CD4-positive, alpha-beta T cell (primary cell): Measurements from ENCODE around the gene ATP1A2. TPM values are rescaled to one million over a fixed set of nuclear protein-coding genes. Genes with fewer than 3 reads are reported as not detected.

Experiments used
- ATAC-seq: fragments of 200-7000 bp; cut with Tn5 transposase; one replicate; pipeline ENCODE4 v1.10.0; 2022; ENCODE audit warnings: mild to moderate bottlenecking; ENCODE audit not compliant: poor library complexity
- CTCF ChIA-PET: fragments of 350-600 bp; sonication (Branson Sonifier 250); formaldehyde crosslinking; loops from one replicate; lab custom pipeline; 2021; ENCODE audit warnings: antibody characterized with exemption, inconsistent platforms; lab: Charles Lee
- POLR2A ChIA-PET: fragments of 350-600 bp; sonication (Branson Sonifier 250); formaldehyde crosslinking; loops from one replicate; lab custom pipeline; 2021; ENCODE audit warnings: antibody characterized with exemption, inconsistent platforms; lab: Charles Lee
- DNase-seq, 14 experiments: peaks; one replicate each; pipeline ENCODE4 v3.0.0-alpha.2; 2013 to 2020; ENCODE audit warnings: mixed read lengths in 2 of 14
- H3K27ac ChIP-seq, 2 donors: one replicate each; pipeline versions ENCODE4 v1.5.1 to v1.7.0; 2013; ENCODE audit warnings: low read length in 2 of 2, low read depth in 1 of 2, mild to moderate bottlenecking in 1 of 2
- H3K27me3 ChIP-seq, 2 experiments: 1 replicate in 1 of 2; 2 replicates in 1 of 2; pipeline versions ENCODE4 v1.6.1 to v1.7.0; 2013; ENCODE audit warnings: low read length in 2 of 2, control low read depth in 1 of 2, mild to moderate bottlenecking in 1 of 2, moderate library complexity in 1 of 2; ENCODE audit not compliant: insufficient read depth in 2 of 2, control insufficient read depth in 1 of 2
- H3K36me3 ChIP-seq: one replicate; pipeline ENCODE4 v1.6.1; 2013; ENCODE audit warnings: low read length, control low read depth; ENCODE audit not compliant: insufficient read depth
- H3K4me1 ChIP-seq: one replicate; pipeline ENCODE4 v1.6.1; 2013; ENCODE audit warnings: low read length, control low read depth; ENCODE audit not compliant: insufficient read depth
- H3K4me3 ChIP-seq: one replicate; pipeline ENCODE4 v1.5.1; 2013; ENCODE audit warnings: mild to moderate bottlenecking, low read length, moderate library complexity
- H3K9me3 ChIP-seq, 2 experiments: 1 replicate in 1 of 2; 2 replicates in 1 of 2; pipeline versions ENCODE4 v1.6.1 to v1.7.0; 2013; ENCODE audit warnings: low read length in 2 of 2, mild to moderate bottlenecking in 2 of 2, control low read depth in 1 of 2, moderate library complexity in 1 of 2; ENCODE audit not compliant: control insufficient read depth in 1 of 2, insufficient read depth in 1 of 2
- H3K27ac Mint-ChIP-seq: one replicate; pipeline ENCODE4 v1.8.0; 2020; ENCODE audit warnings: mixed read lengths
- H3K27me3 Mint-ChIP-seq: one replicate; pipeline ENCODE4 v1.8.0; 2021; ENCODE audit warnings: mixed read lengths
- H3K36me3 Mint-ChIP-seq: one replicate; pipeline ENCODE4 v1.8.0; 2021; ENCODE audit warnings: low read depth, mixed read lengths
- H3K4me1 Mint-ChIP-seq: one replicate; pipeline ENCODE4 v1.8.0; 2021; ENCODE audit warnings: low read depth, mixed read lengths
- H3K4me3 Mint-ChIP-seq: one replicate; pipeline ENCODE4 v1.8.0; 2020; ENCODE audit warnings: mild to moderate bottlenecking, mixed read lengths
- H3K9me3 Mint-ChIP-seq: one replicate; pipeline ENCODE4 v1.8.0; 2020; ENCODE audit warnings: mixed read lengths
- CTCF ChIP-seq: fragments of 200-600 bp; IDR thresholded peaks from one replicate; pipeline ENCODE4 v1.8.0; 2022; ENCODE audit warnings: antibody characterized with exemption, mild to moderate bottlenecking
- intact Hi-C, 2 experiments: fragments of 100-400 bp; cut with DNase I in 1 of 2; cut with micrococcal nuclease in 1 of 2; formaldehyde crosslinking; loops; one replicate each; pipeline versions ENCODE4 v1.15.1 to v1.9.0; 2023 to 2025; cut with DNase I, micrococcal nuclease
- total RNA-seq, 174 experiments: library from RNA in 2 of 174; stranded (reverse) in 2 of 174; gene quantifications; one replicate each; pipeline ENCODE4 v1.2.3 and lab custom pipeline; 2021 to 2026

Gene ATP1A2
- total RNA-seq, 2 experiments from 2014 or later, result not detected

GRCh38 chr1:160179336-160179735, 63.8 kb downstream of the ATP1A2 start:
- no peak for ATAC-seq
- no peak for TF ChIP-seq CTCF
- H3K9me3 ChIP-seq, result no peaks in the 10 kb centered on the region
- H3K27me3 Mint-ChIP-seq, result peaks cover 18% of the 10 kb centered on the region
- H3K27me3 ChIP-seq, result no peaks in the 10 kb centered on the region
- no peaks in the 10 kb centered on the region for H3K4me1 ChIP-seq
- H3K4me3 Mint-ChIP-seq, result no peak overlapping the region
- CTCF ChIA-PET, result no interaction called here
- no peaks in the 10 kb centered on the region for H3K36me3 ChIP-seq
- no peaks in the 10 kb centered on the region for H3K9me3 Mint-ChIP-seq
- DNase-seq, result no peak
- H3K4me1 Mint-ChIP-seq, result no peaks in the 10 kb centered on the region
- intact Hi-C loops, result no loop called here
- H3K27ac ChIP-seq, result no peak overlapping the region
- H3K27ac Mint-ChIP-seq, result no peak overlapping the region
- H3K36me3 Mint-ChIP-seq, result no peaks in the 10 kb centered on the region
- no peak overlapping the region for H3K4me3 ChIP-seq
- POLR2A ChIA-PET, result no interaction called here

GRCh38 chr1:160186246-160186645, 70.7 kb downstream of the ATP1A2 start:
- Histone ChIP-seq H3K36me3 (no peaks in the 10 kb centered on the region), H3K9me3 (no peaks in the 10 kb centered on the region), H3K4me3 (no peak overlapping the region), H3K4me1 (no peaks in the 10 kb centered on the region), H3K27me3 (no peaks in the 10 kb centered on the region), H3K27ac (no peak overlapping the region)
- CTCF ChIA-PET, result no interaction called here
- DNase-seq (no peak), ATAC-seq (no peak)
- Mint-ChIP-seq H3K9me3 (no peaks in the 10 kb centered on the region), H3K4me3 (no peak overlapping the region), H3K36me3 (no peaks in the 10 kb centered on the region), H3K27ac (no peak overlapping the region), H3K27me3 (peaks cover 10% of the 10 kb centered on the region), H3K4me1 (no peaks in the 10 kb centered on the region)
- TF ChIP-seq CTCF, result no peak
- intact Hi-C loops, result no loop called here
- POLR2A ChIA-PET, result no interaction called here

- Histone ChIP-seq H3K36me3 (no peaks in the 10 kb centered on the region), H3K27ac (no peak overlapping the region), H3K9me3 (no peaks in the 10 kb centered on the region), H3K27me3 (no peaks in the 10 kb centered on the region), H3K4me3 (no peak overlapping the region), H3K4me1 (no peaks in the 10 kb centered on the region)
- ATAC-seq, result no peak
- TF ChIP-seq CTCF, result no peak
- Mint-ChIP-seq H3K9me3 (no peaks in the 10 kb centered on the region), H3K4me3 (no peak overlapping the region), H3K36me3 (no peaks in the 10 kb centered on the region), H3K27me3 (peaks cover 9% of the 10 kb centered on the region), H3K4me1 (no peaks in the 10 kb centered on the region), H3K27ac (no peak overlapping the region)
- ChIA-PET CTCF (no interaction called here), POLR2A (no interaction called here)
- DNase-seq, result no peak
- intact Hi-C loops, result no loop called here
Observed at GRCh38 chr1:160186729-160187128, 71.2 kb downstream of the ATP1A2 start.
